ENCODE measurements around the gene CDC42BPA. TPM values are rescaled to one million over a fixed set of nuclear protein-coding genes. Genes with fewer than 3 reads are reported as not detected.

The CDC42BPA gene
- total RNA-seq, 1 donor from 2014 or later: 42.7 TPM

DNA sequence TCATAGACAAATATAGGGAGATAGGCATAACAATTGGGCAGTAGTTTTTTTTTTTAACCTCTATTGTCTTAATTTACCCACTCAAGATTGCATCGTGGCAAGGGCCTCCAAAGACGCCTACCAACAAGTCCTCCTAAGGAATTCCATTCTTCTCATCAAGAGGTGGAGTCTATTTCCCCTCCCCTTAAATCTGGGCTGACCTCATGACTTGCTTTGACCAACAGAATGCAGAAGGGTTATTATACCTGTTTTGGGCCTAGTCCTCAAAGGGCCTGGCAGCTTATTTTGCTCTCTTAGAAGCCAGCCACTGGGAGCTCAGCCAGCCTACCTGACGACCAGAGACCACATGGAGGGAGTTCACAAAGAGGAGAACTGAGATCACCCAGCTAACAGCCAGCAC is 285.9 kb downstream of the CDC42BPA start:
- Histone ChIP-seq H3K9me3 (no peaks in the 10 kb centered on the region), H3K27me3 (no peaks in the 10 kb centered on the region), H3K36me3 (peaks cover 0 to 14% of the 10 kb centered on the region in 2 donors), H3K27ac (no peak overlapping the region), H3K4me1 (no peaks in the 10 kb centered on the region), H3K4me3 (no peak overlapping the region)
- intact Hi-C loops (cut with DNase I): no loop called here
- no peak for DNase-seq (ENCODE audit: extremely low spot score in 2 of 2)
- TF ChIP-seq POLR2AphosphoS5 (IDR thresholded peaks at IDR 0.05; ENCODE audit: insufficient read depth in 1 of 2, low read depth in 1 of 2): no peak

DNA sequence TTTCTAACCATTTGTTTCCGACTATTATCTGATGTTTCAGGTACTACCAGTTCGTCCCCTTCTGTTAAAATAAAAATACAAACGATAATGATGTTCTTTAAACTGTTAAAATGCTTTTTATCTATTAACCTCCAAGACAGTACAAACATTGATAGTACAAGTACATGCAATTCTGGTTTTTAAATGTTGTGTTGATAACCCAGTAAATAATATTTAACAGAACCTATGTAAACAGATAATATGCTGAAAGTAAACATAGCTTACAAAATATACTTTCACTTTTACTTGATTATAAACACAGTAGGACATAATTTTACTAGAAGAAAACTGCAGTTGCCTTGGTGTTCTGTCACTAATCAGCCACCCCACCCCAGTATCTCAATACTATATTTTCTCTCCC is 301.3 kb downstream of the CDC42BPA start:
- Histone ChIP-seq H3K9me3 (no peaks in the 10 kb centered on the region), H3K4me1 (no peaks in the 10 kb centered on the region), H3K36me3 (peaks cover 0 to 14% of the 10 kb centered on the region in 2 donors), H3K27me3 (no peaks in the 10 kb centered on the region), H3K27ac (no peak overlapping the region), H3K4me3 (no peak overlapping the region)
- TF ChIP-seq POLR2AphosphoS5 (IDR thresholded peaks at IDR 0.05; ENCODE audit: insufficient read depth in 1 of 2, low read depth in 1 of 2): no peak
- TF ChIP-seq, protein P1, sequence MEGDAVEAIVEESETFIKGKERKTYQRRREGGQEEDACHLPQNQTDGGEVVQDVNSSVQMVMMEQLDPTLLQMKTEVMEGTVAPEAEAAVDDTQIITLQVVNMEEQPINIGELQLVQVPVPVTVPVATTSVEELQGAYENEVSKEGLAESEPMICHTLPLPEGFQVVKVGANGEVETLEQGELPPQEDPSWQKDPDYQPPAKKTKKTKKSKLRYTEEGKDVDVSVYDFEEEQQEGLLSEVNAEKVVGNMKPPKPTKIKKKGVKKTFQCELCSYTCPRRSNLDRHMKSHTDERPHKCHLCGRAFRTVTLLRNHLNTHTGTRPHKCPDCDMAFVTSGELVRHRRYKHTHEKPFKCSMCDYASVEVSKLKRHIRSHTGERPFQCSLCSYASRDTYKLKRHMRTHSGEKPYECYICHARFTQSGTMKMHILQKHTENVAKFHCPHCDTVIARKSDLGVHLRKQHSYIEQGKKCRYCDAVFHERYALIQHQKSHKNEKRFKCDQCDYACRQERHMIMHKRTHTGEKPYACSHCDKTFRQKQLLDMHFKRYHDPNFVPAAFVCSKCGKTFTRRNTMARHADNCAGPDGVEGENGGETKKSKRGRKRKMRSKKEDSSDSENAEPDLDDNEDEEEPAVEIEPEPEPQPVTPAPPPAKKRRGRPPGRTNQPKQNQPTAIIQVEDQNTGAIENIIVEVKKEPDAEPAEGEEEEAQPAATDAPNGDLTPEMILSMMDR (IDR thresholded peaks at IDR 0.05): no peak
- no peak for TF ChIP-seq POLR2A (IDR thresholded peaks at IDR 0.05)
- intact Hi-C loops (cut with DNase I): no loop called here
- no peak for DNase-seq (ENCODE audit: extremely low spot score in 2 of 2)

DNA sequence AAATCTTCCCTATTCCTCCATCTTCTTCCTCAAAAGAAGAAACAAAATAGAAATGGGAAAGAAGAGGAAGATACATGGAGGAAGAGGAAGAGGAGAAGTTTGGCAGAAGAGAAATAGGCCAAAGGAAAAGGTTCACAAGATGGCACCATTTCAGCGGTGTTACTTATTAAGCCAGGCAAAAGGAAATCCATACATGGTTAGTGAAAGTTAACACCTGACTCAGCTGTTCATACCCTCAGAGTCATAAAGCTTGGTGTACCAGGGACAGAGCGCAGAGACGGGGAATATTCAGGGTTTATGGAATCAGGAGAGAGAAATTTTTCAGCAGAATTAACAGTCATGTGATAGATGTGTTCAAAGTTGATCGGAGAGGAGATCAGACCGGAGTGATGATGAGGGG is 307.6 kb downstream of the CDC42BPA start:
- intact Hi-C loops (cut with DNase I): no loop called here
- Histone ChIP-seq H3K27ac (no peak overlapping the region), H3K36me3 (no peaks in the 10 kb centered on the region)

DNA sequence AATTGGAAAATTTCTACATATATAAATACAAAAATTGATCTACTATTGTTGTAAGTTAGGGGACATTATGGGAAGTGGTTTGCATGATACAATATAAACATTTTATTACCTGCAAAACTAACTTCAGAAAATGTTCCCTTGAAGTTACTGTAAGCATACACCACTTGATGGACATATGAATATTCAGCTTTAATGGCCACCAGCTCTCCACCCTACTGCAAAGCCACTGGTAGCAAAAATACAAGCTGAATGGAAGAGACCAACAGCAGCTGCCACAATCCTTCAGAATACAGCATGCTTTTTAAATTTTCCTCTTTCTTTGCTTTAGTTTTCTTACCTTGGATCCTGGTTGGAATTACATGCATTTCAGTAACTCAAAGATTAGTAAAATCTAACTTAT is 308.4 kb downstream of the CDC42BPA start:
- Histone ChIP-seq H3K4me3 (no peak overlapping the region), H3K36me3 (no peaks in the 10 kb centered on the region), H3K4me1 (no peaks in the 10 kb centered on the region), H3K9me3 (no peaks in the 10 kb centered on the region), H3K27ac (no peak overlapping the region), H3K27me3 (no peaks in the 10 kb centered on the region)
- DNase-seq (ENCODE audit: extremely low spot score in 2 of 2): no peak
- intact Hi-C loops (cut with DNase I): no loop called here
- TF ChIP-seq POLR2A (IDR thresholded peaks at IDR 0.05) (no peak), POLR2AphosphoS5 (IDR thresholded peaks at IDR 0.05; ENCODE audit: insufficient read depth in 1 of 2, low read depth in 1 of 2) (no peak)
- TF ChIP-seq, protein P1 (IDR thresholded peaks at IDR 0.05): no peak

More for the DNA sequence above, 307.6 kb downstream of the CDC42BPA start:
- Histone ChIP-seq H3K9me3 (no peaks in the 10 kb centered on the region), H3K4me3 (no peak overlapping the region), H3K27me3 (no peaks in the 10 kb centered on the region), H3K4me1 (no peaks in the 10 kb centered on the region)
- no peak for TF ChIP-seq POLR2AphosphoS5 (IDR thresholded peaks at IDR 0.05; ENCODE audit: insufficient read depth in 1 of 2, low read depth in 1 of 2)
- no peak for DNase-seq (ENCODE audit: extremely low spot score in 2 of 2)

DNA sequence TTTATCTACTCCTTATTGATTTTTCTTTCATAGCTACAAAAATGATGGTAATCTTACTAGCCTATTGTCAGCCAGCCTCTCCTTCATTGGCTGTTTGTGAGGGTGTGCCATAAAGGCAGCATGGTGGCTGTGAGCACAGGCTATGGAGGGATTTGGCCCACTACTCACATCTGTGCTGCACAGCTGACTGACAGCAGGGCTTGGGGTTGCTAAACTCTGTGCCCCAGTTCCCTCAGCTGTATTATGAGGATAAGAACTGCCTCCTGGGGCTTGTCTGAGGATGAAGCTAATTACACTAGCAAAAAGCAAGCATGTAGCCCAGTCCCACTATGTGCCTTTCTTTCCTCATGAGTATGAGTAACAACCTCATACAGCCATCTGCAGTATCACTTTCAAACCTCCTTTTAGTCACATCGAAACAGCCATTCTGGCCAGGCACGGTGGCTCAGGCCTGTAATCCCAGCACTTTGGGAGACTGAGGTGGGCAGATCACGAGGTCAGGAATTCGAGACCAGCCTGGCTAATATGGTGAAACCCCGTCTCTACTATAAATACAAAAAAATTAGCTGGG is 312.0 kb downstream of the CDC42BPA start:
- Histone ChIP-seq H3K9me3 (no peaks in the 10 kb centered on the region), H3K4me1 (no peaks in the 10 kb centered on the region), H3K4me3 (no peak overlapping the region), H3K27me3 (no peaks in the 10 kb centered on the region), H3K27ac (no peak overlapping the region), H3K36me3 (no peaks in the 10 kb centered on the region)
- intact Hi-C loops (cut with DNase I): no loop called here
- TF ChIP-seq POLR2AphosphoS5 (IDR thresholded peaks at IDR 0.05; ENCODE audit: insufficient read depth in 1 of 2, low read depth in 1 of 2) (no peak), POLR2A (IDR thresholded peaks at IDR 0.05) (no peak)
- TF ChIP-seq, protein P1 (IDR thresholded peaks at IDR 0.05): no peak
- no peak for DNase-seq (ENCODE audit: extremely low spot score in 2 of 2)

DNA sequence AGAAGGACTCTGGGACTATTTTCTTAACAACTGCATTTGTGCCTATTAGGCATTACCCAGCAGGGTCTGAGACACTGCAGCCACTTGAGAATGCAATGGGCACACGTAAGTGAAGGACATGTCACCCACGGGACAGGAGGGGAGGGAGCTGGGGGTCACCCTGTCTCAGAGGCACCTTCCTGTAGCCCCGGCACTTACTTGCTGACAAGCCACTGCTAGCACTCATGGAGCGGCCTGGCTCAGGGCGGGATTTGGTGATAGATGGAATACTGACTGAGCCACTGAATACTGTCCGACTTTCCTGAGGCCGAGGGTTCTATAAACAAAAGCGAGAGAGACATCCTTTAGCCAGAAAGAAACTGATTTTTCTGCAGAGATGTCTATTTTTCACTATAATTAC is 313.5 kb downstream of the CDC42BPA start:
- intact Hi-C loops (cut with DNase I): no loop called here
- no peak for DNase-seq (ENCODE audit: extremely low spot score in 2 of 2)
- Histone ChIP-seq H3K4me3 (no peak overlapping the region), H3K9me3 (no peaks in the 10 kb centered on the region), H3K27me3 (no peaks in the 10 kb centered on the region), H3K4me1 (no peaks in the 10 kb centered on the region), H3K36me3 (no peaks in the 10 kb centered on the region), H3K27ac (no peak overlapping the region)
- TF ChIP-seq POLR2AphosphoS5 (IDR thresholded peaks at IDR 0.05; ENCODE audit: insufficient read depth in 1 of 2, low read depth in 1 of 2): no peak
- TF ChIP-seq POLR2A (IDR thresholded peaks at IDR 0.05): no peak
- TF ChIP-seq, protein P1 (IDR thresholded peaks at IDR 0.05): no peak
